COLO668 (cell line): ENCODE measurements around the gene VILL.

Experiments
- DNase-seq: peaks from one replicate; lab custom pipeline; 2025; ENCODE audit not compliant: unreplicated experiment; lab: John Stamatoyannopoulos, UW

VILL gene

DNA sequence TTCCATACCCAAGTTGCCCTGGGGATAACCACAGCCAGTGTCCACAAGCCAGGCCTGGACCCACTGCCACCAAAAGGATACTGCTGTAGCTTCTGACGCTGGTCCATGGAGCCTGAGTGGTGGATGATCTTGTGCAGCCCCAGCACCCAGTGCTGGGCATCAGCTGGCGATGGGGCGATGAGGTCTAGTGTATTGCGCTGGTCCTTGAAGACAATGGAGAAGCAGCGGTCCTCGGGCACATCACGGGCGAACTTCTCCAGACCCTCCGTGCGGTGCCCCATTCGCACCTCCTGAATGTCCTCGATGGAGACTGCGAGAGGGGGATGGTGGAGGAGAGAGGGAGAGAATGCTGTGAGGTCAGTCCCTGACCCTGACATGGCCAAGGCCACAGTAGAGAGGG, 25.8 kb downstream of the VILL start:
- no peak for DNase-seq

DNA sequence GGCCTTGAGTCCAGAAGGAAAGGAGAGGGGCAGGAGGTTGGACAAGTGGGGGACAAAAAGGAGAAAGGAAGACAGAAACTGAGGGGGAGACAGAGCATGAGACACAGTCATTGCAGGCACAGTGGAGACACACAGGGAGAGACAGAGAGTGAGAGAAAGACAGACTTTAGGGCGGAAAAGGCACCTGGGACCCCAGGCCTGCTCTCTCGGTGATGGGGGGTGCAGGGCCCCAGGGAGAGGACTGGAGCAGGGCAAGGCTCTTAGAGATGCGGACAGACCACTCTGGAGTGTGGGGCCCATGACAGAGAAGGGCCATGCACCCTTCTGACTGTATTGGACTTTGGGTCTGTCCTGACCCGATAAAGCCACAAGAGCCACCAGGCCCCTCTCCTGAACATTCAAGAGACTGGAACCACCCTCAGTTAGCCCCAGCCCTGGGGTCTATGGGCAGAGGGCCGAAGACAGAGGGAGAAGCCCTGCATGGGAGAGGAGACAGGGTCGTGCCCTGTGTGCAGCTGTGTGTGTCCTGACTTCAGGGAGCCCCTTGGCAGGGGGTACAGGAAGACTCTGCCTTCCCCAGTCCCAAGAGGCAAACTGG, 26.4 kb downstream of the VILL start:
- no peak for DNase-seq

DNA sequence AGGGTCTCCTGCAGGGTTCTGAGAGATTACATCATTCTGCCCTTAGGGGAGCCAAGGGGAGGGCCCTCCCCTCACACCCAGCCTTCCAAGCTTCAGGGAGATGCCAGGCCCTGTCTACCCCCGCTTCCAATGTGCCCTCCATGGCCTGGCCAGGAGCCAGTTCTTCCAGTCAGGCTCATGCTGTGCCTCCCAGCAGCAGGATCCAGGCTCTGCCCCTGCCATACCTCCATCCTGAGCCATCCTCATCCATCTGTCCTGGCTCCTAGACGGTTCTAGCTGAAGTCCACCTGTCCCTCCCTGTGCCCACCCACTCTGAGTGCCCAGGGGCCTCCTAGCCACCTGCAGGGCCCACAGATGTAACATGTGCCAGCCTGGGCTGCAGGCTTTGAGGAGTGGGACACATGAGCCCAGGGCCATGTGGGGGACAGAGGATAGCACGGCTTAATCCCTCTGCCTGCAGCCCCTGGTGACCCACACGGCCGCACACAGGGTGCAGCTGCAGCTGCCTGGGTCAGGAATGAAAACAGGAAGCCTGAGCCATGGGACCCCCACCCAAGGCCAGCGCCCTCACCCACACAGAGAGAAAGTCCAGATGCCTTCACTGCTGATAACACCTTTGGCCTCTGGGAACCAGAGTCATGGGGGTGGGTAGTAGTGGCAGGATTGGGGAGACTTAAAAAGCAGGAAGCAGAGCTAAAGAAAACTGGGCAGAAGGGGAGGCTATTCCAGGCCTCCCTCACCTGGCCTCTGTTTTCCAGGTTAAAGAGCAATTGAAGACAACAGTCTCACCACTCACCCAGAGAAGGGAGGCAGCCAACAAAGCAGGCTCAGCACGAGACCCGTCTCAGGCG, 27.1 kb downstream of the VILL start:
- no peak for DNase-seq

DNA sequence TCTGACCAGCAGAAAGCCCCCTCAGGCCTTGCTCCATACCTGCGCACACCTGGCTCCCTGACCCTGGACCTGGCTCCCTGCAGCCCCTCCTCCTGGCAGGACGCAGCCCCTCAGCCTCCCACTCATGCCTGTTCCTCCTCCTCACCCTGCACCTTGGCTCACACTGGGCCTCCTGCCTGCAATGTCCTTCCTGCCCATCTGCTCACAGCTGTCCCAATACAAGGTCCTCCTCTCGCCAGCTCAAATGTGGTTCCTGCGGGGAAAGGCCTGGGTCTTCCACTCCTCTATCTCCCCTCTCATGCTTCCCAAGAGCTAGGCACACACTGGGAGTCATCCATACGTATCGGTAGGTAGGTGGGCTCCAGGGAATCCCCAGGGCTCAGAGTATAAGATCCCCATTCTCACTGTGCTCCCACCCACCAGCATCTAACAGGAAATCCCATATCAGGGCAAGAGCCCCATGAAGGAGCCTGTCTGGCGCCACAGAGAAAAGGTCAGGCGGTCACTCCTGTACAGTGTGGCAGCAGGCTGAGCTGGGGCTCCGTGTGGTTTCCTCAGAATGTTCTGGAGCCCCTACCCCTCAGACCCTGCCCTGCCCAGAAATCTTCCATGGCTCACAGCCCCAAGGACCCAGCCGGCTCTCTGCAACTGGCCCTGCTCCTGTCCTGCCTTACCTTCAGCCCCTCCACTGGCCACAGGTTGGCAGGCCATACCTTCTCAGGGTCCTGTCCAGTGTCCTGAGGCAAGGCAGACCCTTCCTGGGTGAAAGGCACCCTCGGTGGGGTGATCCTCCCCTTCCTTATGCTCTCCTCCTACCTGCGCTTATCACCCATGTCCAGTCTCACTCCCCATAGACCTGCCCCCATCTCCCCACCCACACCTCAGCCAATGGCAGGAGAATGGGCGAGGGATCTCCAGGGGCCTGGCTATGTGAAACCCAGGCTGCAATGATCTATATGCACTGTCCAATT, 28.0 kb downstream of the VILL start:
- no peak for DNase-seq

DNA sequence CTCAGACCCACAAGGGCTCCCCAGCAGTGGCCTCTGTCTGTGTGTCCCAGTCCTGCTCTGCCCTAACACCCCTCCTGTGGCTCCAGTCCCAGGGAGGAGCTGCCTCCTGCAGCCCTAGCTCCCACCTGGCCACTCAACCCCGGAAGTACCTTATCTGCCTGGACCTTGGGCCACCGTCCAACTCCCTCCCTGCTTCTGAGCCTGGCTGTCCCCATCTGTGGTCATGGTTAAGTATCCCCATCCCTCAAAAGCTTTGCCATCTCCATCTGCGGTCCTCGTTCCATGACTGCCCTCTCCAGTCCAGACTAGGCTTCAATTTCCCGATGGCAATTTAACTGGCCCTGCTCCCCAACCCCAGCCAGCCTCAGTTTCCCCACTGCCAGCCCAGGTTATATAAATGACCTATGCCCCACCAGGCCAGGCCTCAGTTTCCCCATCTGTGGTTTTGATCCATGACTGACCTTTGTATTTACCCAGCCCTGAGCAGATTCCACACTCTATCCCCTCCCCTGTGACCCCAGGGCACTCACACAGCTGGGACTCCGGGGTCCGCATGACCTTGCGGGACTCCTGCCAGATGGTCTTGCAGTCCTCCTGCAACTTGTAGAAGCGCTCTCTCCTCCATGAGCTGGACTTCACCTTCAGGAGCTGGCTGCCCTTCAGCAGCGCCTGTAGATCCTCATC, 29.2 kb downstream of the VILL start:
- DNase-seq = no peak

DNA sequence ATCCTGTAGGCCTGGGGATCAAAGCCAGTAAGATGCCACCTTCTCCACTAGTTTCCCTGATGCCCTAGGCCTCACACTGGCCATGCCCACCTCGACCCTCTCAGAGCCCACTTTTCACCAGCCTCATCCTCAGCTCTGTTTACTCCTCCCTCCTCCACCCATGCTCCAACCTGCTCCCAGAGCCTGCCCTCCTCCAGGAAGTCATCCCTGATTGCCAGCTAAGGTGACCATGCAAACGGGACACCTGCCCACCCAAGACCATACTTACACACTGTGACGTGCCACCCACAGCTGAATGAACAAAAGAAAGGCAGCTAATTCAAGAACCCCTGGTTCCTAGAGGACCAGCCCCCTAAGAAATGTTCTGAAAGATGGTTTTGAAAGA, 29.7 kb downstream of the VILL start:
- DNase-seq = no peak

DNA sequence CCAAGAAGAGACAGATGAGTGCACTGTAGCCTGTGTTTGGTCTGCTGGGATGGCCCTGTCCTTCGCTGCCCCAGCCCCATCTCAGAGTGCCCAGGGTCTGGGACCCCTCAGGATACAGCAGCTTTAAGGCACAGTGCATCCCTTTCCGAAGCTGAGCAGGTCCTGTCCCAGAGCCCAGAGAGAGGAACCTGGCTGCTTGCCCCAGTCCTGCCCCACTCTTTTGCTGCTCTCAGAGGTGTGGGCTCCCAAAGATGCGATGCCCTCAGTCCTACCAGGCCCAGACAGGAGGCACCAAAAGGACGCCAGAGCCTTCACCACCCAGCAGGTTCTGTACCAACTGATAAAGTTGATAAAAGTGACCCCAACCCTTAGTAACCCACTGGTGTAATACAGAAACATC, 30.6 kb downstream of the VILL start:
- no peak for DNase-seq

DNA sequence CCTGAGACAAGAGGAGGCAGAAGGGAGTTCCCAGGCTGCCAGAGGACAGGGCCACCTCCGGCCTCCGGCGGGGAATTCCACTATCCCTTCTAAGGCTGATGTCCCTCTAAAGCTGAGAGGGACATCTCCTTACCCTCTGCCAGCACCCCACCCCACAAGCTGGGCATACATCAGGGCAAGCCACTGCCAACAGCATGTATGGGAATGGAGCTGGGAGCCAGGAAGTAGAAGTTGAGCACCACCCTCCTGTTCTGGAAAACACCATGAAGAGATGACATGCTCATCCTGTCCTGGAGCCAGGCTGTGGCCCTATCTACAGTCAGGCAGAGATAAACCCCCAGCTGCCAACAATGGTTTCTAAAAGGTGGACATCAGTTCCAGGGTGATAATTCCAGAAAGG, 31.7 kb downstream of the VILL start:
- DNase-seq = no peak

DNA sequence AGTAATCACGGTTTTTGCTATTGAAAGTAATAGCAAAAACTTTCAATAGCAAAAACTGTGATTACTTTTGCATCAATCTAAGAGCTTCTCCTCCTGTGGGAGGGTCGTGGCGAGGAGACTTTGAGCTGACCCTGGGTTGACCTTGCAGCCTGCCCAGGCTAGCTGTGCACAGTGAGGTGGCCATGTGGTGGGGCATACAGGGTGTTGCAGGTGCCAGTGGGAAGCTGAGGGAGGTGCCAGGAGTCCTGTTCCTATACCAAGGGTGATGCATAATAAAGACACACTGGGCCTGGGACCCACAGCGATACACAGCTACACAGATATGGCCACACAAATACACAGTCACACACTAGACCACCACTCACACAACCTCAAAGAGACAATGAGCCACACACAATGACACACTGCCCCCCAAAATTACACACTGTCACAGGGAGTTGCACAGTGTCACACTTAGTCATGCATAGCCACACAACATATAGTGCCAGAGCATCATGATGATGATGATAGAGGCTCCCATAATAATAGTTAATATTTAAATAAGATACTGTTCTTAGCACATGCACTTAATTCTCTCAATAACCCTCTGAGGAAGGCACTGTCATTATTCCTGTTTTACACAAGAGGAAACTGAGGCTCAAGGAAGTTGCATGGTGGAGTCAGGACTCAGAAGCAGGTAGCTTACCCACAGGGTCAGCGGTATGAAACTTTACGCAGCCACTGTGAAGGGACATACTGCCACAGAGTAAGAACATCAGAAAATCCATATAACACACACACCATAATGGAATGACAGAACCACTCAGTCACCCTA, 32.5 kb downstream of the VILL start:
- no peak for DNase-seq

DNA sequence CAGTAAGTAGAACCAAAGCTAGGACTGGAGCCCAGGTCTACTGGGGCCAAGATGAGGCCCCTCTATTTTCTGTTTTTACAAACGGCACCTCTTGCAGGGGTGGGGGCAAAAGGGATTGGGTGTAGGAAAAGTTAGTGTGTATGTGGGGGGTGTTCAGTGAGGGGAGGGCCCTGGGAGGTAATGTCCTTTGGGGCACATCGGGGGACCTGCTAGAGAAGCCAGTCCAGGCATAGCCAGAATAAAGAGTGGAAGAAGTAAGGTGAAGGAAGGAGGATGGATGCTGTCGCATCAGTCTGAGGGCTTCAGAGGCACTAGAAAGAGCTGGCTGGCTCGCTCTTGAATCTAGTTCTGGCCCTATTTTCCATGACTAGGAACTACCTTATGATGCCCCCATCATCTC, 36.3 kb downstream of the VILL start:
- no peak for DNase-seq

DNA sequence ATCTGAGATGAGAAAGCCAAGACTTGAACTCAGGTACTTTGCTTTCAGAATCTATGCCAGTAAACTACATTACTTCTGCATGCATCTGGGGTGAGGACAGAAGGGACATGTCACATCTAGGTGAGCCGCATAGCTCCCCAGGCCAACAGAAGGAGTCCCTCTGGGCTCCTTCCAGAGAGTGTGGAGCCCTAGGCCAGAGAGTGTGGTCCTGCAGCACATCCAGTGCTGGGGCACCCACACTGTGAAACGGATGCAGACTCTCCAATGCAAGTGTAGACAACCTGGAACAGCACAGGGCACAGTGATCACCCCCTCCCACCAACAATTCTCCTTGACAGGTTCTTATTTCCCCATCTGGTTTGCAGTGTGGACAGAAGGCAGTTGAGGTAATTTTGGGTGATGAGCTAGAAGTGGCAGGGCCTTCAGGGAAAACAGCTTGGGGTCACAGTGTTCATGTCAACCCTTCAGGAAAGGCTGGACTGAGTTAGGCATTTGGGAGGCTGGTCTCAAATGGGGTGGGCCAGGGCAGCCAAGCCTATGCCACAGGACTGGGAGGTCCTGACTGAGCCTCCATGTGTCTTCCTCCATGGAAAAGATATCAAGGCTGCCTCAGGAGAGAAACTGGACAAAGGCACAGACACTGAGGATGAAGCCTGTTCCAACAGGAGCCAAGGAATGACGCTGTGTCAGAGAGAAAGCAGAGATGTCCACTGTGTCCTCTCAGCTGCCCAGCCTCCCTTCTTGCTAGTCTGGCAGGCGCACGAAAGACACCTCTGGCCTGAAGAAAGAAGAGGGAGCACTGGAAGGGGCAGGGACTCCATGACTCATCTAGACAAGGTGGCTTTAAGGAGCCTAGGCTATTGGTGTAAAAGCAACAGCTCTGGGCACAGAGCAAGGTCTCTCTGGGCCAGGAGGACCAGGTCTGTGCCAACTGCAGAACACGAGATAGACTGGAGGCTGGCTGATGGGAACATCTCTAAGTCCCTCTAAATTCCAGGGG, 37.2 kb downstream of the VILL start:
- no peak for DNase-seq

DNA sequence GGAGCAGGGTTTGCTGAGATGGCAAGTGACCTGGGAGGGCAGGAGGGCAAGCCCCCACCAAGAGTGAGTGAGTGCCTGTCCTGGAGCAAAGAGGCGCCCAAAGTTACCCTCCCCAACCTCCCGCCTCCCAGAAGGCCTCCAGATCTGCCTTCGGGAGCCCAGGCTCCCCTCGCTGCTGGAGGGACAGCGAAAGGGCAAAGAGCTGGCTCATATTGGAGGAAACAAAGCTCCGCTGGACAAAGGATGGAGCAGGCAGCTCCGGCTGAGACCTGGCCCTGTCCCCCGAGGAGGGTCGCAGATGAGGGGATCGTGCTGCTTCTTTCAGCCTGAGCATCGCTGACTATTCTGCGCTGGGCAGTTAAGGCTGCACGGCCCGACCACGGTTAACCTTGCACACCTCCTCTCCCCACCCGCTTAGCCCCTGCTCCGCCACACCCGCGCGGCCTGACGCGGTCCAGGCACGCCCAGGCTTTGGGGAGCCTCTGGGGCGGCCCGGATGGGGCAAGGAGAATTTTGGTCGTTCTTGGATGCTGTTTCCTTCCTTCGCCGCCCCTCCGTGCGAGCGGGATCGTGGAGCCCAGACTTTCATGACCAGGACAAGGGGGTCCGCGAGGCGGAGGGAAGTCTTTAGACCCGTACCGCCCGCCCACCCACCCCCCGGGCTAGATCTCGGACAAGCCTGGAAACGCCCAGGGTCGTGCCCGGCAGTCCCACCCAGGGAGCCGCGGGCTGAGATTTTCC, 38.2 kb downstream of the VILL start:
- no peak for DNase-seq

DNA sequence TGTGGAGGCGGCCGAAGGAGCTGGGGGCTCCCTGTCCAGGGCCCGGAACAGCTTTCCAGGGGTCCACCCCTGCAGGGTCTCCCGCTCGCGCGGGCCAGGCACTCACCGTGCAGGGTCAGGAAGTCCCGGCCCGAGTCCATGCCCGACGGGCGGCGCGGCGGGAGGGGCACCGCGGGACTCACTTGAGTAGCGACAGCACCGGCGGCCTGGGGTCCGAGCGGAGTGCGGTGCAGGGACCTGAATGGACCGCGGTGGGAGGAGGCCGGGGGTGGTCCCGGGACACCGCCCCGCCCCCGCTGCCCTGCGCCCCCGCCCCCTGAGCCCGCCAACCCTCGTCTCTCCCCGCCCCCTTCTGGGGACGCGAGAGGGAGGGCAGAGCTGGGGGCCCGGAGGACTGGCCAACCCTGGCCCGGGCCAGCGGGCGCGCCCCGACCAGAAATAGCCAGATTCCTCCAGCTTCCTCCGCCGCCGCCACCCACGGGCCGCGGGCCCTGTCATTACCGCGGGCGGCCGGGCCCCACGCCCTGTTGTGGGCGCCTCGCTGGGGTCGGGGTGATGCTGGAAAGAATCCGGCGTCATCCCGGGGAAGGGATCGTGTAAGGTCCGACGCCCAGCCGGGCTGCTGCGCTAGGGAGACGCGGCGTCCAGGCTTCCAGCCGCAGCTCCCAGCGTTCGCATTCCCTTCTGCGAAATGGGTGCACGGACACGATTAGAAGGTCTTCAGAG, 39.0 kb downstream of the VILL start, which contains the start of gene PLCD1:
TSS of gene PLCD1 (minus strand) at position 243 of the 726 bp plus-strand sequence. CDS start at position 140, 103 bp downstream.
- no peak for DNase-seq

DNA sequence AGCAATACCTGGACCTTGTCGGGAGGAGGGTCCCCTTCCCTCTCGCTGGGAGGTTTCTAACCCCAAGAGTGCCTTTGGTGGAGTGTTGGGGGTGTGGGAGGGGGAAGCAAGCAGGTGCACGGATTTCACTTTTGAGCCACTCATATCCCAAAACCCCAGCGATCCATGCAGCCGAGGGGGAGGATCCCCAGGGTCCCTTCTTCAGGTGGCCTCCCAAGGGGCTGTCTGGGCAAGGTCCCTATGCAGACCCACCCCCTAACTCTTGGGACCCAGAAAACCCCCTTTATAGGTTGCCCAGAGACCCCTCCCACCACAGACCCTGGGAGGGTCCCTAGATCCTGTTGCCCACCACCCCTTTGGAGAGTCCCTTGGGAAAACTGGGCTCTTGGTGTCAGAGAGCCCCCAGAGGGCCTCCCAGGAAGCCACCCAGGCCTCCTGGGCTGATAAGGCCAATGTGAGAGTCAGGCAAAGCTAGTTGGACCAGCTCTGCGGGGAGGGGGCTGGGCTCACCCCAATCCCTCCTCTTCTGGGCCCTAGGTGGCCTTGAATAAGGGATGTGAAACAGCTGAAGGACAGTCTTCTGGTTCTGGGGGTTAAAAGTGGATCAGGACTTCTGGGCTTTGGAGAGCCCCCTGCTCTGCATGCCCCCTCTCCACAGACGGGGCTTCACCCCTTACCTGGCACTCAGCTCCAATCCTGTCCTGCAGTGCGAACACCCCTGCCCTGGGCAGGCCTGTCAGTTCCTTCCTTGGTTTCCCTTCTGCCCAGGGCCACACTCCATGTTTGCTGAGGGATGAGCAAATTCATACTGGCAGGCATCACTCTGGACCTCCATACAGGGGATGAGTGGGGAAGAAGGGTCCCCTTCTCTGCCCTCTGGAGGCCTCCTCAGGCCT, 39.8 kb downstream of the VILL start:
- no peak for DNase-seq

DNA sequence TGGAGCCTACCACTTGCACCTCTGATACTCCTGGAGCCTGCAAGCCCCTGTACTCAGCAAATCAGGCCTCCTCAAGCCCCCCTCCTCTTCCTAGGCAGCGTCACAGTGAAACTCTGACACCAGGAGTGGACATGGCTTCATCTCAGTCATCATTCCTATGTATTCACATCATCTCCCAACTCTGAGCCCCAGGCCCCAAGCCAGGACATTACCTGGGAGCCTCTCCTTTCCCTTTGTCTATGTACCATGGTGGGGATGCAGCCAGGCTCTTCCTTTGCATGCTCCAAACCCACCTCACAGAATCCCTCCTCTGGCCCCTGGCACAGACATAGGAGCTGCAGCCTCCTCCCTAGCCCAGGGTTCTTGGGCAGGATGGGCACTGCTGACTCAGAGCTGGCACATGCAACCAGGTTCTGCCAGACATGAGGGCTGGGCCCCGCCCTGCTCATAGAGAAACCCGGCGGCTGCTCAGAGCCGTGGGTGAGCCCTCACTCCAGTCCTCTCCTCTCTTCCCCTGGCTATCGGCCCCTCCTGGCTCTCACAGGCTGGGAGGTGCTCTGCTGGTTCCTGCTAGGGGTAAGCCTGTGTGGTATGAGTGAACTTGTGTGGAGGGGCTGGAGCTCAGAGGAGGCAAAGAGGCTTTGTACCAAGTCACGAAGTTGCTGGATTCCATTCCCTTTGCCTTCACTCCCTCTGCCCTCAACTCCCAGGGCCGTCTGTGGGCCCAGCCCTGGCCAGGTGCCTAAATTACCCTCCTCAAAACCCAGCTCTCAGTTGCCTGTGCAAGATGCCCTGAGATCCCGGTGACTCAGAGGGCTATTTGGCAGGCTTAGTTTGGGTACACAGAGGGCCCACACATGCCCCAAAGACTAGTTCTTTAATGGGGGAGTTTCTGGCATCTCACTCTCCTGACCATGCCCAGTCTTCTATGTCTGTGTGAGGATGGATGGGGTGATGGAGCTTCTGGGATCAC, 40.7 kb downstream of the VILL start:
- DNase-seq = no peak
